ENCODE data around the gene DAPP1. TPM values are rescaled to one million over a fixed set of nuclear protein-coding genes. Genes with fewer than 3 reads are reported as not detected.

Gene DAPP1
- total and polyA plus RNA-seq, 2 experiments from 2014 or later, result not detected

DNA sequence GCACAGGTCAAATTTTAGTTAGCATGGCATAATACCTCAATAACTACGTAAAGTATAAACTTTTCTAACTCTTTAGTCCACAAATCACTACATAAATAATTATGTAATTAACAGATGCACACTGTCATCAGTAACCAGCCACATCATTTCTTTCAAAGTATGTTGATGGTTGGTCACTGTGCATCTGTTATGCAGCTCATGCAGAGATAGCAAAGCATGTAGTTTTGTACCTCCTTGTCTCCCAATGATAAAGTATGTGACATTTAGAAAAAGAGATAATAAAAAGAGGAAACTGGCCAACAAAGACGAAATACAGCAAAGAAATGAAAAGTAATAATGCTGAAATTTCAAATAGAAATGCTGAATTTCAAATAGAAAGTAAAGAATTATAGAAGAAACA lies 74.7 kb downstream of the DAPP1 start (continued):
- TF ChIP-seq EZH2 (IDR thresholded peaks at IDR 0.05; ENCODE audit: low read depth, unreplicated experiment) (no peak), JUNB (IDR thresholded peaks at IDR 0.05; ENCODE audit: unreplicated experiment) (no peak), EZH2phosphoT487 (IDR thresholded peaks at IDR 0.05; ENCODE audit: unreplicated experiment) (no peak), NANOG (IDR thresholded peaks at IDR 0.05; ENCODE audit: borderline replicate concordance) (no peak), ZNF114 (CRISPR knock-in tag; IDR thresholded peaks at IDR 0.05) (no peak), ZNF331 (CRISPR knock-in tag; IDR thresholded peaks at IDR 0.05; ENCODE audit: low read depth) (no peak), POLR2AphosphoS5 (IDR thresholded peaks at IDR 0.05; ENCODE audit: low read depth) (no peak)
- TF ChIP-seq, protein P1, sequence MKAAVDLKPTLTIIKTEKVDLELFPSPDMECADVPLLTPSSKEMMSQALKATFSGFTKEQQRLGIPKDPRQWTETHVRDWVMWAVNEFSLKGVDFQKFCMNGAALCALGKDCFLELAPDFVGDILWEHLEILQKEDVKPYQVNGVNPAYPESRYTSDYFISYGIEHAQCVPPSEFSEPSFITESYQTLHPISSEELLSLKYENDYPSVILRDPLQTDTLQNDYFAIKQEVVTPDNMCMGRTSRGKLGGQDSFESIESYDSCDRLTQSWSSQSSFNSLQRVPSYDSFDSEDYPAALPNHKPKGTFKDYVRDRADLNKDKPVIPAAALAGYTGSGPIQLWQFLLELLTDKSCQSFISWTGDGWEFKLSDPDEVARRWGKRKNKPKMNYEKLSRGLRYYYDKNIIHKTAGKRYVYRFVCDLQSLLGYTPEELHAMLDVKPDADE (IDR thresholded peaks at IDR 0.05), result no peak

DNA sequence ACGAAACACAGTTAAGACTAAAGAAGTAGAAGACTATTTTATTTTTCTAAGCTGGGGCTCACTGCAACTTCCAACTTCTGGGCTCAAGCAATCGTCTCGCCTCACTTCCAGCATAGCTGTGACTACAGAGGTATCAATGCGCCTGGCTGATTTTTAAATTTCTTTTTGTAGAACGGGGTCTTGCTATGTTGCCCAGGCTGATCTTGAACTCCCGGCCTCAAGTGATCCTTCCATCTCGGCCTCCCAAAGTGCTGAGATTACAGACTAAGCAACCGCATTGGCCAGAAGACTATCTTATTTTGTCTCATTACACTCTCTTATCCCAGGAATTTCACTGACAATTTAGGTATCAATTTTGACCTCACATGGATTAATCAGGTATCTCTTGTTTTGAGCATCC lies 76.4 kb downstream of the DAPP1 start:
- ATAC-seq, result no peak
- TF ChIP-seq, protein P1 (IDR thresholded peaks at IDR 0.05), result no peak
- no peak for TF ChIP-seq CREB1 (CRISPR knock-in tag; IDR thresholded peaks at IDR 0.05; ENCODE audit: low read depth)
- TF ChIP-seq, protein P2, sequence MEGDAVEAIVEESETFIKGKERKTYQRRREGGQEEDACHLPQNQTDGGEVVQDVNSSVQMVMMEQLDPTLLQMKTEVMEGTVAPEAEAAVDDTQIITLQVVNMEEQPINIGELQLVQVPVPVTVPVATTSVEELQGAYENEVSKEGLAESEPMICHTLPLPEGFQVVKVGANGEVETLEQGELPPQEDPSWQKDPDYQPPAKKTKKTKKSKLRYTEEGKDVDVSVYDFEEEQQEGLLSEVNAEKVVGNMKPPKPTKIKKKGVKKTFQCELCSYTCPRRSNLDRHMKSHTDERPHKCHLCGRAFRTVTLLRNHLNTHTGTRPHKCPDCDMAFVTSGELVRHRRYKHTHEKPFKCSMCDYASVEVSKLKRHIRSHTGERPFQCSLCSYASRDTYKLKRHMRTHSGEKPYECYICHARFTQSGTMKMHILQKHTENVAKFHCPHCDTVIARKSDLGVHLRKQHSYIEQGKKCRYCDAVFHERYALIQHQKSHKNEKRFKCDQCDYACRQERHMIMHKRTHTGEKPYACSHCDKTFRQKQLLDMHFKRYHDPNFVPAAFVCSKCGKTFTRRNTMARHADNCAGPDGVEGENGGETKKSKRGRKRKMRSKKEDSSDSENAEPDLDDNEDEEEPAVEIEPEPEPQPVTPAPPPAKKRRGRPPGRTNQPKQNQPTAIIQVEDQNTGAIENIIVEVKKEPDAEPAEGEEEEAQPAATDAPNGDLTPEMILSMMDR (conservative IDR thresholded peaks at IDR 0.05; ENCODE audit: low read depth in 2 of 2), result no peak
- TF ChIP-seq EZH2 (IDR thresholded peaks at IDR 0.05; ENCODE audit: low read depth, unreplicated experiment), result no peak
- no peak for TF ChIP-seq JUNB (IDR thresholded peaks at IDR 0.05; ENCODE audit: unreplicated experiment)
- no peak for TF ChIP-seq ZNF331 (CRISPR knock-in tag; IDR thresholded peaks at IDR 0.05; ENCODE audit: low read depth)
- TF ChIP-seq NANOG (IDR thresholded peaks at IDR 0.05; ENCODE audit: borderline replicate concordance), result no peak
- TF ChIP-seq POLR2AphosphoS5 (IDR thresholded peaks at IDR 0.05; ENCODE audit: low read depth), result no peak
- no peak for TF ChIP-seq EZH2phosphoT487 (IDR thresholded peaks at IDR 0.05; ENCODE audit: unreplicated experiment)
- H3K4me3 Mint-ChIP-seq, result peak overlapping the region; percentile 97
- H3K27me3 ChIP-seq (ENCODE audit: insufficient read depth), result no peaks in the 10 kb centered on the region
- peaks cover 8% of the 10 kb centered on the region for H3K4me1 Mint-ChIP-seq
- H3K79me2 ChIP-seq (replicated peaks; ENCODE audit: insufficient read depth), result peaks cover 28% of the 10 kb centered on the region
- peak overlapping the region; percentile 92 for H3K4me3 ChIP-seq
- H3K9me2 ChIP-seq (ENCODE audit: insufficient read depth), result no peaks in the 10 kb centered on the region
- H4K20me1 ChIP-seq (replicated peaks; ENCODE audit: insufficient read depth), result no peaks in the 10 kb centered on the region
- H3K27ac Mint-ChIP-seq, result no peak overlapping the region
- peak overlapping the region; percentile 91 for H3K4me2 ChIP-seq
- H3F3A ChIP-seq (replicated peaks; ENCODE audit: low read depth), result peaks cover 4% of the 10 kb centered on the region; the same call in 1 of the 2 replicates
- H3K27ac ChIP-seq (ENCODE audit: low read depth), result no peak overlapping the region
- H3K4me1 ChIP-seq (ENCODE audit: insufficient read depth), result no peaks in the 10 kb centered on the region
- H2AFZ ChIP-seq, result no peak overlapping the region
- H3K9me3 Mint-ChIP-seq, result no peaks in the 10 kb centered on the region
- DNase-seq (ENCODE audit: low spot score), result no peak
- no peaks in the 10 kb centered on the region for H3K27me3 Mint-ChIP-seq (ENCODE audit: insufficient read depth, low read depth, poor library complexity)
- no peaks in the 10 kb centered on the region for H3K36me3 ChIP-seq (ENCODE audit: insufficient read depth)
- H3K36me3 Mint-ChIP-seq (ENCODE audit: low read depth), result no peaks in the 10 kb centered on the region

All from GM23338 (cell line).